Loucy (cell line): Measurements from ENCODE around the gene KDM4B.

Source experiments
- H2AFZ ChIP-seq: fragments of 200-600 bp; sonication (generic); 2 replicates; pipeline ENCODE4 v1.6.0; 2016; ENCODE audit warnings: antibody characterized with exemption, mild to moderate bottlenecking, low read length, moderate library complexity
- H3F3A ChIP-seq: fragments of 200-600 bp; 2 replicates; pipeline ENCODE4 v1.6.0; 2016; ENCODE audit warnings: antibody characterized with exemption, low read depth, mild to moderate bottlenecking
- H3K27me3 ChIP-seq: fragments of 200-600 bp; sonication (generic); 2 replicates; pipeline ENCODE4 v1.6.1; 2014; ENCODE audit warnings: low read length, mild to moderate bottlenecking; ENCODE audit not compliant: insufficient read depth, poor library complexity, severe bottlenecking
- H3K36me3 ChIP-seq: fragments of 200-600 bp; sonication (generic); 2 replicates; pipeline ENCODE4 v1.6.1; 2016; ENCODE audit warnings: low read length; ENCODE audit not compliant: insufficient read depth
- H3K4me1 ChIP-seq: fragments of 200-600 bp; sonication (generic); 2 replicates; pipeline ENCODE4 v1.5.1; 2014; ENCODE audit warnings: low read length, mild to moderate bottlenecking; ENCODE audit not compliant: insufficient read depth, poor library complexity, severe bottlenecking
- H3K4me2 ChIP-seq: fragments of 200-600 bp; sonication (generic); 2 replicates; pipeline ENCODE4 v1.6.0; 2014; ENCODE audit warnings: antibody characterized with exemption, low read length, low read depth, mild to moderate bottlenecking; ENCODE audit not compliant: poor library complexity, severe bottlenecking
- H3K4me3 ChIP-seq: fragments of 200-600 bp; sonication (generic); 2 replicates; pipeline ENCODE4 v1.5.1; 2014; ENCODE audit warnings: low read length, mild to moderate bottlenecking, mixed read lengths; ENCODE audit not compliant: poor library complexity, severe bottlenecking
- H3K79me2 ChIP-seq: fragments of 200-600 bp; sonication (generic); 2 replicates; pipeline ENCODE4 v1.6.1; 2014; ENCODE audit warnings: low read length; ENCODE audit not compliant: insufficient read depth
- H3K9ac ChIP-seq: fragments of 200-600 bp; sonication (generic); 2 replicates; pipeline ENCODE4 v1.6.0; 2014; ENCODE audit warnings: mild to moderate bottlenecking, low read depth, low read length, moderate library complexity; ENCODE audit not compliant: poor library complexity, severe bottlenecking
- H3K9me2 ChIP-seq: fragments of 200-600 bp; sonication (generic); replicated peaks from 2 replicates; pipeline ENCODE4 v1.6.1; 2016; ENCODE audit warnings: low read depth, low read length, mixed read lengths
- H3K9me3 ChIP-seq: fragments of 200-600 bp; sonication (generic); 2 replicates; pipeline ENCODE4 v1.6.1; 2014; ENCODE audit warnings: mild to moderate bottlenecking, antibody characterized with exemption, low read length, low read depth; ENCODE audit not compliant: insufficient read depth
- H4K20me1 ChIP-seq: fragments of 200-600 bp; sonication (generic); 2 replicates; pipeline ENCODE4 v1.6.0; 2014; ENCODE audit warnings: antibody characterized with exemption, low read length, mild to moderate bottlenecking; ENCODE audit not compliant: insufficient read depth, poor library complexity, severe bottlenecking
- EZH2phosphoT487 ChIP-seq: fragments of 200-600 bp; IDR thresholded peaks from 2 replicates; pipeline ENCODE4 v1.6.1; 2018; ENCODE audit warnings: antibody characterized with exemption, mild to moderate bottlenecking, moderate library complexity, borderline replicate concordance
- TF ChIP-seq, protein P1 (sequence below): fragments of 200-600 bp; sonication (generic); conservative IDR thresholded peaks from 2 replicates; pipeline ENCODE4 v1.5.1; 2014; ENCODE audit warnings: mild to moderate bottlenecking, antibody characterized with exemption, low read length

The KDM4B gene

DNA sequence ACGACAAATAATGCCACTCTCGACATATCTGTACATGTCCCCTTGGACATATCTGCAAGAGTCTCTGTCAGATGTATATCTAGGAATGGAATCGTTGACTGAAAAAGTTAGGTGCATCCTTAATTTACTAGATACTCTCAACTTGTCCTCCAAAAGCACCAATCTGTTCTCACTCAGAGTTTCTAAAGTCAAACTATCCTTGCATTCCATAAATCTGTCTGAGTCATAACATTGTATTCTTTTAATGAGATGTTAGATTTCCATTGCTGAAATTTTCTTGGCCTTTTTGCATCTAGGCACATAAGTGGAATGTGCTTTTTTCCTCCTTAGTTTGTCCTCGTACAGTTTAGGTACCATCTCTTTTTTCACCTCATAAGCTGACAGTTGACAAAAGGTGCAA, 231.9 kb downstream of the KDM4B start:
- Histone ChIP-seq H3K9me2 (no peaks in the 10 kb centered on the region), H3K4me1 (no peaks in the 10 kb centered on the region), H3K9ac (no peak overlapping the region), H4K20me1 (no peaks in the 10 kb centered on the region), H3F3A (no peaks in the 10 kb centered on the region), H2AFZ (no peak overlapping the region), H3K27me3 (no peaks in the 10 kb centered on the region), H3K9me3 (peaks cover 5% of the 10 kb centered on the region; the same call in 1 of the 2 replicates), H3K4me2 (no peak overlapping the region), H3K4me3 (no peak overlapping the region), H3K36me3 (no peaks in the 10 kb centered on the region), H3K79me2 (no peaks in the 10 kb centered on the region)
- no peak for TF ChIP-seq EZH2phosphoT487
- TF ChIP-seq, protein P1, sequence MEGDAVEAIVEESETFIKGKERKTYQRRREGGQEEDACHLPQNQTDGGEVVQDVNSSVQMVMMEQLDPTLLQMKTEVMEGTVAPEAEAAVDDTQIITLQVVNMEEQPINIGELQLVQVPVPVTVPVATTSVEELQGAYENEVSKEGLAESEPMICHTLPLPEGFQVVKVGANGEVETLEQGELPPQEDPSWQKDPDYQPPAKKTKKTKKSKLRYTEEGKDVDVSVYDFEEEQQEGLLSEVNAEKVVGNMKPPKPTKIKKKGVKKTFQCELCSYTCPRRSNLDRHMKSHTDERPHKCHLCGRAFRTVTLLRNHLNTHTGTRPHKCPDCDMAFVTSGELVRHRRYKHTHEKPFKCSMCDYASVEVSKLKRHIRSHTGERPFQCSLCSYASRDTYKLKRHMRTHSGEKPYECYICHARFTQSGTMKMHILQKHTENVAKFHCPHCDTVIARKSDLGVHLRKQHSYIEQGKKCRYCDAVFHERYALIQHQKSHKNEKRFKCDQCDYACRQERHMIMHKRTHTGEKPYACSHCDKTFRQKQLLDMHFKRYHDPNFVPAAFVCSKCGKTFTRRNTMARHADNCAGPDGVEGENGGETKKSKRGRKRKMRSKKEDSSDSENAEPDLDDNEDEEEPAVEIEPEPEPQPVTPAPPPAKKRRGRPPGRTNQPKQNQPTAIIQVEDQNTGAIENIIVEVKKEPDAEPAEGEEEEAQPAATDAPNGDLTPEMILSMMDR: no peak

DNA sequence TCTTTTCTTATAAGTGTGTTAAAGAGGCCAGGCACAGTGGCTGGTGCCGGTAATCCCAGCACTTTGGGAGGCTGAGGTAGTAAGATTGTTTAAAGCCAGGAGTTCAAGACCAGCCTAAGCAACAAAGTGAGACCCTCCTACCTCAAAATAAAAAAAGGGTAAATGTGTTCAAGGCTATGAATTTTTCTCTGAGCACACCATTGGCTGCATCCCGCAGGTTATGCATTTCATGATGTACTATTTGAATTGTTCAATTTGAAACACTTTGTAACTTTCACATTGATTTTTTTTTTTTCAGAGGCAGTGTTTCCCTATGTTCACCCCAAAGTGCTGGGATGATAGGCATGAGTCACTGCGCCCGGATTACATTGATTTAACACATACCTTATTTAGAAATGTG, 233.6 kb downstream of the KDM4B start:
- Histone ChIP-seq H3K4me2 (no peak overlapping the region), H3K36me3 (no peaks in the 10 kb centered on the region), H3K4me1 (no peaks in the 10 kb centered on the region), H3F3A (no peaks in the 10 kb centered on the region), H3K9me2 (no peaks in the 10 kb centered on the region), H3K79me2 (no peaks in the 10 kb centered on the region), H2AFZ (no peak overlapping the region), H3K4me3 (no peak overlapping the region), H3K27me3 (no peaks in the 10 kb centered on the region), H3K9ac (no peak overlapping the region), H4K20me1 (no peaks in the 10 kb centered on the region), H3K9me3 (peaks cover 5% of the 10 kb centered on the region; the same call in 1 of the 2 replicates)
- TF ChIP-seq, protein P1: no peak
- TF ChIP-seq EZH2phosphoT487: no peak
